CD4-positive, CD25-positive, alpha-beta regulatory T cell (primary cell): ENCODE results near the gene SOX21. TPM values are rescaled to one million over a fixed set of nuclear protein-coding genes. Genes with fewer than 3 reads are reported as not detected.

Experiments
- ATAC-seq, 2 donors: fragments of 150-1000 bp; cut with Tn5 transposase; one replicate each; pipeline ENCODE4 v1.10.0; 2021; ENCODE audit warnings: low read depth in 2 of 2, moderate number of reproducible peaks in 2 of 2, moderate library complexity in 1 of 2
- DNase-seq, 3 donors: peaks; one replicate each; pipeline versions ENCODE4 v3.0.0 to v3.0.0-alpha.2; 2012 to 2022; ENCODE audit warnings: mixed read lengths in 1 of 3
- H3K27ac ChIP-seq: one replicate; pipeline ENCODE4 v1.7.0; 2013; ENCODE audit warnings: mild to moderate bottlenecking, low read length; ENCODE audit not compliant: insufficient read depth, poor library complexity, severe bottlenecking
- H3K27me3 ChIP-seq: one replicate; pipeline ENCODE4 v1.7.0; 2013; ENCODE audit warnings: low read length; ENCODE audit not compliant: control insufficient read depth, insufficient read depth
- H3K36me3 ChIP-seq: one replicate; pipeline ENCODE4 v1.7.0; 2013; ENCODE audit warnings: mild to moderate bottlenecking, low read length, moderate library complexity; ENCODE audit not compliant: control insufficient read depth, insufficient read depth
- H3K4me1 ChIP-seq: 2 replicates; pipeline ENCODE4 v1.7.0; 2013; ENCODE audit warnings: mild to moderate bottlenecking, low read length; ENCODE audit not compliant: insufficient read depth, control insufficient read depth, poor library complexity, severe bottlenecking
- H3K4me3 ChIP-seq: one replicate; pipeline ENCODE4 v1.7.0; 2013; ENCODE audit warnings: low read depth, mild to moderate bottlenecking, low read length, moderate library complexity
- H3K9me3 ChIP-seq, 2 experiments: 1 replicate in 1 of 2; 2 replicates in 1 of 2; pipeline ENCODE4 v1.7.0; 2013; ENCODE audit warnings: low read length in 2 of 2, mild to moderate bottlenecking in 1 of 2, moderate library complexity in 1 of 2; ENCODE audit not compliant: control insufficient read depth in 2 of 2
- H3K27ac Mint-ChIP-seq, 3 donors: one replicate each; pipeline ENCODE4 v1.8.0; 2020 to 2022; ENCODE audit warnings: mild to moderate bottlenecking in 3 of 3, mixed read lengths in 3 of 3, moderate library complexity in 2 of 3
- H3K27me3 Mint-ChIP-seq: one replicate; pipeline ENCODE4 v1.8.0; 2022; ENCODE audit warnings: mild to moderate bottlenecking, mixed read lengths
- H3K36me3 Mint-ChIP-seq: one replicate; pipeline ENCODE4 v1.8.0; 2020; ENCODE audit warnings: mixed read lengths
- H3K4me1 Mint-ChIP-seq, 4 donors: one replicate each; pipeline ENCODE4 v1.8.0; 2020 to 2022; ENCODE audit warnings: mixed read lengths in 4 of 4, mild to moderate bottlenecking in 1 of 4
- H3K4me3 Mint-ChIP-seq, 4 donors: one replicate each; pipeline ENCODE4 v1.8.0; 2020 to 2022; ENCODE audit warnings: mild to moderate bottlenecking in 4 of 4, mixed read lengths in 4 of 4, moderate library complexity in 3 of 4
- H3K9me3 Mint-ChIP-seq, 7 donors: one replicate each; pipeline ENCODE4 v1.8.0; 2020 to 2022; ENCODE audit warnings: mixed read lengths in 7 of 7, mild to moderate bottlenecking in 3 of 7, moderate library complexity in 2 of 7
- polyA plus RNA-seq, 4 donors: library from polyadenylated mRNA; unstranded; fragments of 300-500 nt; fragmentation: Illumina TruSeq; gene quantifications; one replicate each; pipeline ENCODE4 v1.2.3, GENCODE V29; 2021
- total RNA-seq: library from RNA; stranded (reverse); gene quantifications from one replicate; pipeline ENCODE4 v1.2.3, GENCODE V29; 2022

SOX21 gene
- total and polyA plus RNA-seq, 5 donors from 2014 or later = not detected

DNA sequence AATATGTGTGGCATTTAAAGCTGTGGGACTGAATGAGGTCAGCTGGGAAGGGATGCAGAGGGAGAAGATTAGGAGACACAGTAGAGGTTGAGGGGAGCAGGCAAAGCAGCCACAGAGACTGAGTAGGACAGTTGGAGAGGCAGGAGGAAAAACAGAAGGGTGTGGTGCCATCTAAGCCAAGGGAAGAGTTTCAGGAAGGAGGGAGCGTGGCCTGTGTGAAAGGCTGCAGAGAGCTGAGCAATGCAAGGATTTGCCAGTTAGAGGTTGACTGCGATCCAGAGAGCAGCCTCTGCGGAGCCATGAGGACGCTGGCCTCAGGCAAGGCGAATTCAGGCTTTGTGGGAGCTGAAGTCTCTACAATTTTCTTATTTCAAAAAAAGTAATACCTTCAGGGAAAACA lies 28.9 kb downstream of the SOX21 start:
- Mint-ChIP-seq H3K27me3 (peaks cover 21% of the 10 kb centered on the region), H3K9me3 (peaks cover 0 to 3% (median 0%) of the 10 kb centered on the region in 7 donors), H3K36me3 (no peaks in the 10 kb centered on the region), H3K4me3 (no peak overlapping the region), H3K4me1 (no peaks in the 10 kb centered on the region), H3K27ac (peak overlapping the region in 1 of 3 donors; percentile 58)
- Histone ChIP-seq H3K4me1 (no peaks in the 10 kb centered on the region), H3K27ac (no peak overlapping the region), H3K9me3 (no peaks in the 10 kb centered on the region), H3K36me3 (no peaks in the 10 kb centered on the region), H3K27me3 (no peaks in the 10 kb centered on the region), H3K4me3 (no peak overlapping the region)
- DNase-seq (no peak), ATAC-seq (no peak)

DNA sequence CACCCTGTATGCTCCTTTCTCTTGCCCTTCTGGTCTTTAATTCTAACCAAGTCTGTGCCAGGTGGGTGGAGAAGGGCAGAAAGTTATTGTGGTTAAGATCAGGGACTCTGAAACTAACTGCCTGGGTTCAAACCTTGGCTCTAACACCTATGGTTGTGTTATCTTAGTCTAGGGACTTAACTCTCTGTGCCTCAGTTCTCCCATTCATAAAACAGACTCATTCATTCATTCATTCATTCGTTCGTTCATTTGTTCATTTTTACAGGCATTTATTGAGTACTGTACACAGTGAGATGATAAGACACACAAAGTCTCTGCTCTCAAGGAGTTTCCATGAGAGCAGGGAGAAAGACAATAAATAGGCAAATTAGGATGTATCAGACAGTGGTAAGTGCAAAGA lies 30.1 kb downstream of the SOX21 start:
- Histone ChIP-seq H3K4me1 (no peaks in the 10 kb centered on the region), H3K36me3 (no peaks in the 10 kb centered on the region), H3K27me3 (no peaks in the 10 kb centered on the region), H3K4me3 (no peak overlapping the region), H3K9me3 (no peaks in the 10 kb centered on the region), H3K27ac (no peak overlapping the region)
- H3K9me3 Mint-ChIP-seq = peaks cover 0 to 3% (median 0%) of the 10 kb centered on the region in 7 donors
- no peak overlapping the region for H3K4me3 Mint-ChIP-seq
- H3K4me1 Mint-ChIP-seq = no peaks in the 10 kb centered on the region
- no peak overlapping the region for H3K27ac Mint-ChIP-seq
- no peaks in the 10 kb centered on the region for H3K36me3 Mint-ChIP-seq
- ATAC-seq = no peak
- DNase-seq = no peak
- peaks cover 21% of the 10 kb centered on the region for H3K27me3 Mint-ChIP-seq

DNA sequence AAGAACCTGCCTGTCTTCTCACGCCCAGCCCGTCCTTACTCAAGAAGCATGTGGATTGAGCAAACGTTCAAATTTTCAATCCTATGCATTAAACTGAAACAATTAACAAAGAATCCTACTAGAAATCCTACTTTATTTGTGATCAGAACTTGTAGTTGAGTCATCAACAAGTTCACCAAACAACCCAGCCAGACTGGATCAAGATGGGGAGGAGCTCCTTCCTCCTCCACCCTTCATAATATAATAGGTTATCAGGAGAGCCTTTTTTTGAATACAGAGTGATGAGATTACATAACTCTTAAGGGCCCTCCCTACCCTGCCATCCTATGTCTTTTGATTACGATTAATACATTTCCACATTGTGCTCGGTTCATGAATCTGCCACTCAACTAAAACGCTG lies 32.7 kb downstream of the SOX21 start:
- peaks cover 26% of the 10 kb centered on the region for H3K27me3 Mint-ChIP-seq
- no peak overlapping the region for H3K4me3 ChIP-seq
- no peak for DNase-seq
- no peak for ATAC-seq
- no peak overlapping the region for H3K27ac ChIP-seq
- no peaks in the 10 kb centered on the region for H3K9me3 Mint-ChIP-seq
- H3K4me1 Mint-ChIP-seq = no peaks in the 10 kb centered on the region
- H3K27ac Mint-ChIP-seq = no peak overlapping the region
- H3K4me1 ChIP-seq = no peaks in the 10 kb centered on the region
- no peaks in the 10 kb centered on the region for H3K27me3 ChIP-seq
- H3K36me3 Mint-ChIP-seq = no peaks in the 10 kb centered on the region
- H3K9me3 ChIP-seq = no peaks in the 10 kb centered on the region
- no peak overlapping the region for H3K4me3 Mint-ChIP-seq
- H3K36me3 ChIP-seq = no peaks in the 10 kb centered on the region

DNA sequence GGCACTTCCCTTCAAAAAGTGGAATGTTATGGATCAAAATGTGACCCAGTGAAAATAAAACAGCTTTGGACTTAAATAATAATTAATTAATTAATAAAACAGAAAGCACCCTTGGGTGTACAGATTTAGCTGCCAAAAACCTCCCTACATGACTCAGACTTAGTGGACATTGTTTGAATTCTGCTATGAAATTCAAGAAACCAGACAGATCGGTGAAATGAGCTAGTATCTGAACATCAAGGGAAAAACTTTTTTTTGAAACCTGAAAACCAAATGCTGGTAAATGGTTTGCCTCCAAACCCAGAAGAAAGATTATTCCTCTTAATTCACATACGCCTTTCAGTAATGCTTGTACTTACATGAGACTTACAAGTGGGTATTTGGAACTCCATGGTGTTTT lies 33.5 kb downstream of the SOX21 start:
- H3K27ac ChIP-seq = no peak overlapping the region
- H3K27me3 ChIP-seq = no peaks in the 10 kb centered on the region
- H3K27me3 Mint-ChIP-seq = peaks cover 26% of the 10 kb centered on the region
- DNase-seq = no peak
- ATAC-seq = no peak
- H3K9me3 Mint-ChIP-seq = no peaks in the 10 kb centered on the region
- no peak overlapping the region for H3K27ac Mint-ChIP-seq
- no peaks in the 10 kb centered on the region for H3K36me3 ChIP-seq
- no peaks in the 10 kb centered on the region for H3K4me1 ChIP-seq
- no peaks in the 10 kb centered on the region for H3K9me3 ChIP-seq
- H3K4me3 Mint-ChIP-seq = no peak overlapping the region
- no peaks in the 10 kb centered on the region for H3K4me1 Mint-ChIP-seq
- no peak overlapping the region for H3K4me3 ChIP-seq
- H3K36me3 Mint-ChIP-seq = no peaks in the 10 kb centered on the region

DNA sequence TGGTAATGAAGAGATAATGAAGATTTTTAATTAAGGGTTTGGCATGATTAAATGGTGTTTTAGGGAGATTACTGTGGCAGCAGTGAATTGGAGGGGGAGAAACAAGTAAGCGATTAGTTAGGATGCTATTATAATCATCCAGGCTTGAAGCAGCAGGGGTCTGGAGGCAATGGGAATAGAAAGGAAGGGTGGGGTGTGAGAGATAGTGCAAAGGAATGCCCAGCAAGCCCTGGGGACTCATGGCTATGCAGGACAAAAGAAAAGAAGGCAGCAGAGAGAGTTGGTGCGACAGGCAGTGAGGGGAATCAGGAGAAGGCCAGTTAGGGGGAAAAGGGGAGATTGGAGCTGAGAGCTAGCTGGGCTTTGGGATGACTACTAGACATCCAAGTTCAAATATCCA lies 34.5 kb downstream of the SOX21 start:
- Histone ChIP-seq H3K9me3 (no peaks in the 10 kb centered on the region), H3K27me3 (no peaks in the 10 kb centered on the region), H3K4me1 (no peaks in the 10 kb centered on the region), H3K4me3 (no peak overlapping the region), H3K36me3 (no peaks in the 10 kb centered on the region), H3K27ac (no peak overlapping the region)
- DNase-seq = no peak
- Mint-ChIP-seq H3K27me3 (peaks cover 24% of the 10 kb centered on the region), H3K36me3 (no peaks in the 10 kb centered on the region), H3K27ac (no peak overlapping the region), H3K9me3 (no peaks in the 10 kb centered on the region), H3K4me3 (no peak overlapping the region), H3K4me1 (no peaks in the 10 kb centered on the region)
- ATAC-seq = no peak

DNA sequence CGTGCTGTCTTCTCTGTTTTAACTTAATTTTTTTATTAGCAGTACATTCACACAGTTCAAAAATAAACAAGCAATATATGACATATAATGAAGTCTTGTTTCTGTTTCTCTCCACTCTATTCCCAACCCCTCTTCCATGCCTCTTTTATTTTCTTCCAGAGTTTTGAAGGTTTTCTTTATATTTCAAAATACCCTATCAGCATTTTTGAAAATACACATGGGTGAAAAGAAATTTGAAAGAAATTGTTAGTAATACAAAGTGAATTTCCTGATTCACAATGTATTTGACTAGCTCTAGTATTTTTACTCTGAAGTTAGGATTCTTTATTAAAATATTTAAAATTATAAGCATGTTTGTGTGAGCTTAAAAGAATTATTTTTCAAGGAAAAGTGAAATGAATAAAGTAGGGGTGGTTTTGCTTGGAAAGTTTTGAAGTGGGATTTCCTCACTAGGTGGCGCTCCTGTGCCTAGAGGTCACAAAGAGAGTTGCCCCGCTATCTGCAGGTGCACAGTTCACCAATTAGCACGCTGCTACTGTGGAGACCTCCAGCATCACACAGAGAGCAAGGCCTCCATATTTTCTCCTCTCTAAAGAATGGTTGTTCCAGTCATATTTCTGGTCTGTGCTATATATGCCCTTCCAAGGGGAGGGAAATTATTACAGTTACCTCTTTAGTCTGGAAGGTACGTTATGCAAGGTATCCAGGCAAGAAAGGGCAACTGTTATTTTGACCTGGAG lies 37.6 kb downstream of the SOX21 start:
- no peaks in the 10 kb centered on the region for H3K4me1 ChIP-seq
- H3K9me3 ChIP-seq = no peaks in the 10 kb centered on the region
- H3K4me1 Mint-ChIP-seq = no peaks in the 10 kb centered on the region
- ATAC-seq (no peak), DNase-seq (peak; percentile 6 to 59 (median 20))
- no peaks in the 10 kb centered on the region for H3K36me3 ChIP-seq
- H3K4me3 ChIP-seq = no peak overlapping the region
- H3K9me3 Mint-ChIP-seq = no peaks in the 10 kb centered on the region
- H3K4me3 Mint-ChIP-seq = no peak overlapping the region
- H3K27me3 Mint-ChIP-seq = peaks cover 19% of the 10 kb centered on the region
- H3K27me3 ChIP-seq = no peaks in the 10 kb centered on the region
- H3K27ac ChIP-seq = no peak overlapping the region
- H3K27ac Mint-ChIP-seq = no peak overlapping the region
- no peaks in the 10 kb centered on the region for H3K36me3 Mint-ChIP-seq

DNA sequence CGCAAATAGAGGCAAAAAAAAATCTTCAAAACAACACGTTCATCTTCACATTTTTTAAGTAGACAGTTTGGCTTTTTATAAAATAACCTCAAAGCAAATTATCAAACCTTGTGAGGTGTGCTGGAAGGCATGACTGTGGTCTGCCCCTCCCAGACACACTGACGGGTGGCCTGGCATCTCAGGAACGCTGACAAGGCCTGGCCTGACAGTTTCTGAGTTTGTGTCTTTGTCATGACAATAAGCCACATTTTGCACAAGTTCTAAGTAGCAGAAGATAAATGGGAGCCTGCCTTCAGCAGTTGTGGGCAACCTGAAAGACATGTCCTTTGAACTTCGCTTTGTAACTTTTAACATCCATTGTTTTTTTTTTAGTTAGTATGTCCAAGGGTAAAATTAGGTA lies 38.5 kb downstream of the SOX21 start:
- Histone ChIP-seq H3K9me3 (no peaks in the 10 kb centered on the region), H3K36me3 (no peaks in the 10 kb centered on the region), H3K27me3 (no peaks in the 10 kb centered on the region), H3K4me3 (no peak overlapping the region), H3K4me1 (no peaks in the 10 kb centered on the region), H3K27ac (no peak overlapping the region)
- Mint-ChIP-seq H3K4me3 (no peak overlapping the region), H3K9me3 (no peaks in the 10 kb centered on the region), H3K4me1 (no peaks in the 10 kb centered on the region), H3K36me3 (no peaks in the 10 kb centered on the region), H3K27ac (no peak overlapping the region), H3K27me3 (peaks cover 13% of the 10 kb centered on the region)
- DNase-seq (no peak), ATAC-seq (no peak)

DNA sequence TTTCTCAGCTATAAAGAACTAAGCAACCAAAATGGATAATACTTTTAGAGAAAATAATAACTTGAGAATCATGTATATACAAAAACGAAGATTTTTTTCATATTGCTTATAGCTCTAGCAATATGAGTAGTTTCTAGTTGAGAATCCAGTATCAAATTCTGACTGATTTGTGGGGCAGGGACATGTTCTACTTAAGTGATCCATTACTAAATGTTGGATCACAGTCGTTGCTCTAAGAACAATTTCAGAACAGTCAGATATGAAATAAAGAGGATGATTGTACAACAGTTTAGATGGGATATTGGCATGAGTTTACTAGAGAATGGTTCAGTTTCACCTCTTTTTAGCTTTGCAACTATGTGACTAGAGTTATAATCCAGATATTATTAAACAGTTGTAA lies 39.9 kb downstream of the SOX21 start:
- Histone ChIP-seq H3K4me1 (no peaks in the 10 kb centered on the region), H3K4me3 (no peak overlapping the region), H3K27ac (no peak overlapping the region), H3K36me3 (no peaks in the 10 kb centered on the region), H3K27me3 (no peaks in the 10 kb centered on the region), H3K9me3 (no peaks in the 10 kb centered on the region)
- no peak for ATAC-seq
- no peaks in the 10 kb centered on the region for H3K36me3 Mint-ChIP-seq
- H3K27ac Mint-ChIP-seq = no peak overlapping the region
- H3K9me3 Mint-ChIP-seq = peaks cover 0 to 4% (median 0%) of the 10 kb centered on the region in 7 donors
- no peak overlapping the region for H3K4me3 Mint-ChIP-seq
- no peak for DNase-seq
- peaks cover 0 to 2% (median under 1%) of the 10 kb centered on the region in 4 donors for H3K4me1 Mint-ChIP-seq
- peaks cover 13% of the 10 kb centered on the region for H3K27me3 Mint-ChIP-seq
